ENCODE results near the gene KCNQ1. TPM values are rescaled to one million over a fixed set of nuclear protein-coding genes. Genes with fewer than 3 reads are reported as not detected.

KCNQ1 gene
- total RNA-seq, 1 experiment from 2014 or later, result not detected

DNA sequence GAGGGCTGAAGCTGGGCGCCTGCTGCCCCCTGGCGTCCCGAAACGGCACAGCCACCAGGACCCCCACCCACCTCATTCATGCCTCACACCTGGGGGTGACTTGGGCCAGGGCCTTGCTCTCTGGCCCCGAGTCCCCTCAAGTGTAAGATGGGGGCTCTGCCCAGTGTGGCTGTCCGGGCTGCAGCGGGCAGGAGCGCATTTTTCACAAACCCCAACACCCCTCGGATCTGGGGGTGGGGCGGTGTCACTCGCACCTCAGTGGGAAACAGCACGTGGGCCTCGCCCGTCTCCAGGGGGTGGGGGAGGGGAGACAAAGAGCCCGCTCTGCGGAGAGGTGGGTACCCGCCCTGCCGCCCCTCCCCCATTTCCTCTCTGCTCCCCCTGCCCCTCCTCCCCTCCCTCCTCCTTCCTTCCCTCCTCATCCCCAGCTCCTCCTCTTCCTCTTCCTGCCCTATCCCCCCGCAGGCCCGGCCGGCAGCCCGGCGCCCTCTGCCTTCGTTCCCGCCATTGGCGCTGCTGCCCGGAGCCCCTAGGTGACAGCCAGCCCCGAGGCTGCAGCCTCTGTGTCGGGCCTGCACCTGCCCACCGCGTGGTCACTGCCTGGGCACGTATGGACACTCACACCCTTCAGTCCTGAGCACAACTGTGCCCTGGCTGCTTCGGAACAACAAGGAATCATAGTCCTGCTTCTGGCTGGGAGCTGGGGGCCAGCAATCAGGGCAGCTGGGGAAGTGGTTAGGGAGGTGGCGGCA, 447.6 kb downstream of the KCNQ1 start:
- DNase-seq (ENCODE audit: extremely low read depth, low read depth), result no peak

DNA sequence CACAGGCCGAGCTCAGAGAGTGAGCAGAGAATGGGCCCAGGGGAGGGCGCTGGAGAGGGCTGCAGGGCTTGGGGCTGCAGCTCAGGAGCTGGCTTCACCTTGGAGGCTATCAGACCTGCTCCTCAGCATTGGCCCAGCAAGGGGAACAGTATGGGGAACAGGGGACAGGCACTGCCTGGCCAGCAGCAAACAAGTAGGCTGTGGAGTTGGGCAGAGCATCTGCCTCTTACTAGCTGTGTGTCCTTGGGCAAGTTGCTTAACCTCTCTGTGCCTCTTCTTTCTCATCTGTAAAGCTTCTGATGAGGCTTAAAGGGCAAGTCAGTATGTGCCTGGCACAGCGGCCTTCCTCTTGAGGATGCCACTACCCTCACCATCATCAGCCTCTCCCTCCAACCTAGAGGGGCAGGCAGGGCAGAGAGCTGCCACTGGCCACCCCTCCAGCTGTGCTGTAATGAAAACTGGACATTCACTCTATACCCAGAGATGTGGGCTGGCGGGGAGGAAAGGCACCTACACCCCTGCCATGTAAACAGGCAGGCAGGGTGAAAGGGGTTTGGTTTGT, 448.2 kb downstream of the KCNQ1 start:
- DNase-seq (ENCODE audit: extremely low read depth, low read depth), result no peak

- DNase-seq (ENCODE audit: extremely low read depth, low read depth), result no peak
Observed at GRCh38 chr11:2893935-2894334, 449.1 kb downstream of the KCNQ1 start.

DNA sequence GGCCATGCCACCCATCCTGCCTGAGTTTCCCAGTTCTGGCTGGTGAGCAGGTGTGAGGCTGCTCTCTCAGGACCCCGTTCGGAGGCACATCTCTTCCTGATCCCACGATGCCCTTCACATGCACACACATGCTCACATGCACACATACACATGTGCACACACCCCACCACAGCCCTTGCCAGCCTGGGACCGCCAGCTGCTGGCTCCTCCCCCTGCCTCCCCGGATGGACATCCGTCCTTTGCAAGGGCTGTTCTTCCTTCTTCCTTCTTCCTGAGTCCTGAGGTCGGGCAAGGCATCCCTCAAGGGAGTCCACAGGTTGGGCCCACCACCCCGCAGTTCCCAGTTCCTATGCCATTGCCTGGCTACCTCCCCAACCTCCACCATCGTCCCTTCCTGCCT, 451.2 kb downstream of the KCNQ1 start:
- DNase-seq (ENCODE audit: extremely low read depth, low read depth), result no peak

DNA sequence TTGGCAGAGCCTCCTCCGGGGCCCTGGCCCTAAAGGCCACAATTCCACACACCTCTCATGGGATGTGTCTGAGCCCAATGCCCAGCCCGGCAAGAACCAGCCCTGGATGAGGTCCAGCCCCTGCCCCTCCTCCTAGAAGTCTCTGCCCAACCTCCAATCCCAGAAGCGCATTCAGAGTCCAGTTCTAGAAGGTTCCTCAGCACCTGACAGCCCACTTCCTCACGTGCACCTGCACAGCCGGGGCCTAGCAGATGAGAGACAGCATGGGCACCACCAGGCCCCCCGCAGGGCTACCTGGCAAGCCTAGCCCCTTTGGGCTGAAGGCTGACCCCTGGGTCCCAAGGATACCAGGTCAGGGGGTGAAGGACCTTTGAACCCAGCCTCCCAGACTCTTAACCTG, 452.2 kb downstream of the KCNQ1 start:
- no peak for DNase-seq (ENCODE audit: extremely low read depth, low read depth)

DNA sequence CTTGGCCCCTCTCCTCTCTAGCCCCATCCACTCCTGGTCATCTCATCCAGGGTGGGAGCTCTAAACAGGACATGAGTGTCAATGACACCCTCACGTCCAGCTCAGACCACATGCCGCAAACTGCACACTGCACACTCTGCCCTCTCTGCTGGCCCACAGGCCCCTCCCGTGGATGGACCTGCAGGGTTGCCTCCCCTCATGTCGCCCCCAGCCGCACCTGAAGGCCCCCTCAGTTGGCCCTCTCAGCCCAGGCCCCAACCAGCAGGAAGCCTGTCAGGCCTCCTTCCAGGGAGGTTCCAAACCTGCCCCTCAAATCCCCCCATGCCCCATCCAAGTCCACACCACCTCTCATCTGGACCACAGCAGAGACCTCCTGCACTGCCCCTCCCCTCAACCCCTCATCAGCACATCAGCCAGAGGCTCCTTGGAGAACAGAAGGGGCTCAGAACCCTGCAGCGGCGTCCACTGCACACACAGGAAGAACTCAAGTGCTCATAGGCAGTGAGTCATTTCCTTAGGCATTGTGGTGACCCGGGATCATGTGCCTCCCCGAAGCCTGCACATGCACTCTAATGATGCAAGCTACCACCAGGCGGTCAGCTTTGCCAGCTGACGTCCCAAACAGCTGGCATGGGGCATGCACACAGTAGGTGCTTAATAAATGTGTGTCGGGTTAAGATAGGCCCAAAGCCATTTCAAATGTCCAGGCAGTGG, 453.7 kb downstream of the KCNQ1 start:
- DNase-seq (ENCODE audit: extremely low read depth, low read depth), result no peak

Small RNAs within 50 kb of the gene (small RNA-seq; reads per million reads assigned to genes)
- gene AC013791.1, result 0 reads per million in 2 experiments
- gene COX6CP18, result 0 to 0.06 reads per million in 2 experiments
- 0 reads per million in 2 experiments for gene RF01947
- 0 reads per million in 2 experiments for gene RF01948
- 0 reads per million in 2 experiments for gene RF01950

Other genes with a start within 250 kb of the KCNQ1 start
- not detected in 2 replicates for gene ASCL2, start 174.4 kb upstream of the KCNQ1 start, total RNA-seq (2014; rRNA removed; shearing (Covaris generic))
- not detected in 2 replicates for gene C11orf21, start 143.1 kb upstream of the KCNQ1 start, total RNA-seq (2014; rRNA removed; shearing (Covaris generic))
- not detected in 2 replicates for gene TSPAN32, start 143.0 kb upstream of the KCNQ1 start, total RNA-seq (2014; rRNA removed; shearing (Covaris generic))
- 75.2 and 83.6 TPM in 2 replicates for gene CD81, start 67.7 kb upstream of the KCNQ1 start, total RNA-seq (2014; rRNA removed; shearing (Covaris generic))
- 27.9 and 38.0 TPM in 2 replicates for gene TSSC4, start 44.3 kb upstream of the KCNQ1 start, total RNA-seq (2014; rRNA removed; shearing (Covaris generic))
- not detected in 2 replicates for gene TRPM5, start 494 bp upstream of the KCNQ1 start, total RNA-seq (2014; rRNA removed; shearing (Covaris generic))